Progenitor cell of endocrine pancreas (in vitro differentiated cells): ENCODE results near the gene PAX5. TPM values are rescaled to one million over a fixed set of nuclear protein-coding genes. Genes with fewer than 3 reads are reported as not detected.

Source experiments
- DNase-seq: peaks from one replicate; pipeline ENCODE4 v3.0.0; 2021; ENCODE audit warnings: low spot score; ENCODE audit not compliant: unreplicated experiment
- H3K27ac Mint-ChIP-seq: 2 replicates; pipeline ENCODE4 v1.8.0; 2021; ENCODE audit warnings: mild to moderate bottlenecking, moderate library complexity, mixed read lengths
- H3K27me3 Mint-ChIP-seq: 2 replicates; pipeline ENCODE4 v1.8.0; 2021; ENCODE audit warnings: mixed read lengths
- H3K36me3 Mint-ChIP-seq: 2 replicates; pipeline ENCODE4 v1.8.0; 2022; ENCODE audit warnings: mixed read lengths; ENCODE audit not compliant: insufficient read depth
- H3K4me1 Mint-ChIP-seq: 2 replicates; pipeline ENCODE4 v1.8.0; 2021; ENCODE audit warnings: low read depth, mixed read lengths
- H3K4me3 Mint-ChIP-seq: 2 replicates; pipeline ENCODE4 v1.8.0; 2021; ENCODE audit warnings: low read depth, mild to moderate bottlenecking, moderate library complexity, mixed read lengths
- H3K9me3 Mint-ChIP-seq: 2 replicates; pipeline ENCODE4 v1.8.0; 2021; ENCODE audit warnings: low read depth, mixed read lengths
- CTCF ChIP-seq: fragments of 200-600 bp; sonication (generic); IDR thresholded peaks from one replicate; pipeline ENCODE4 v1.5.0; 2021; ENCODE audit warnings: antibody characterized with exemption, mild to moderate bottlenecking; ENCODE audit not compliant: unreplicated experiment
- total RNA-seq: library from RNA; stranded (reverse); gene quantifications from 2 replicates; pipeline ENCODE4 v1.2.1, GENCODE V29; 2021

The PAX5 gene
- total RNA-seq, 1 donor from 2014 or later, result not detected

- H3K4me1 Mint-ChIP-seq, result peaks cover 7% of the 10 kb centered on the region
- H3K27me3 Mint-ChIP-seq, result peaks cover 95% of the 10 kb centered on the region
- no peaks in the 10 kb centered on the region for H3K9me3 Mint-ChIP-seq
- peak overlapping the region; percentile 92 for H3K27ac Mint-ChIP-seq
- DNase-seq, result peak; percentile 99
- peaks cover 2% of the 10 kb centered on the region for H3K36me3 Mint-ChIP-seq
- TF ChIP-seq CTCF, result no peak
- peak overlapping the region; percentile 54 for H3K4me3 Mint-ChIP-seq
Measured at GRCh38 chr9:37027582-37028419, 6.3 kb downstream of the PAX5 start.

- TF ChIP-seq CTCF, result no peak
- Mint-ChIP-seq H3K4me1 (peaks cover 7% of the 10 kb centered on the region), H3K36me3 (peaks cover 2% of the 10 kb centered on the region), H3K4me3 (no peak overlapping the region), H3K27ac (no peak overlapping the region), H3K27me3 (peaks cover 95% of the 10 kb centered on the region), H3K9me3 (no peaks in the 10 kb centered on the region)
- DNase-seq, result no peak
Measured at GRCh38 chr9:37026931-37027581, 7.0 kb downstream of the PAX5 start.

- Mint-ChIP-seq H3K4me1 (peaks cover 7% of the 10 kb centered on the region), H3K36me3 (peaks cover 2% of the 10 kb centered on the region), H3K4me3 (no peak overlapping the region)
Measured at GRCh38 chr9:37026113-37026930, 7.7 kb downstream of the PAX5 start.

GRCh38 chr9:37025823-37026112 is 8.3 kb downstream of the PAX5 start:
- H3K27me3 Mint-ChIP-seq, result peaks cover 95% of the 10 kb centered on the region
- peaks cover 7% of the 10 kb centered on the region for H3K4me1 Mint-ChIP-seq
- TF ChIP-seq CTCF, result no peak
- peaks cover 2% of the 10 kb centered on the region for H3K36me3 Mint-ChIP-seq
- no peaks in the 10 kb centered on the region for H3K9me3 Mint-ChIP-seq
- no peak overlapping the region for H3K4me3 Mint-ChIP-seq
- no peak overlapping the region for H3K27ac Mint-ChIP-seq
- DNase-seq, result no peak

More at GRCh38 chr9:37026113-37026930, 7.7 kb downstream of the PAX5 start:
- Mint-ChIP-seq H3K27ac (no peak overlapping the region), H3K27me3 (peaks cover 95% of the 10 kb centered on the region), H3K9me3 (no peaks in the 10 kb centered on the region)
- no peak for DNase-seq
- no peak for TF ChIP-seq CTCF

- Mint-ChIP-seq H3K36me3 (peaks cover 2% of the 10 kb centered on the region), H3K4me3 (no peak overlapping the region), H3K27ac (no peak overlapping the region), H3K4me1 (peaks cover 7% of the 10 kb centered on the region), H3K27me3 (peaks cover 95% of the 10 kb centered on the region), H3K9me3 (no peaks in the 10 kb centered on the region)
- no peak for DNase-seq
- TF ChIP-seq CTCF, result no peak
Measured at GRCh38 chr9:37025071-37025822, 8.8 kb downstream of the PAX5 start.
